GM19455 (cell line): ENCODE results near the gene DLST.
A peak's percentile ranks its signal among the peaks of the same experiment; 100 is the strongest.

ENCODE experiments used
- ATAC-seq: cut with Tn5 transposase; IDR thresholded peaks from one replicate; pipeline ENCODE4 v1.9.1; 2021; ENCODE audit not compliant: unreplicated experiment

The DLST gene

DNA sequence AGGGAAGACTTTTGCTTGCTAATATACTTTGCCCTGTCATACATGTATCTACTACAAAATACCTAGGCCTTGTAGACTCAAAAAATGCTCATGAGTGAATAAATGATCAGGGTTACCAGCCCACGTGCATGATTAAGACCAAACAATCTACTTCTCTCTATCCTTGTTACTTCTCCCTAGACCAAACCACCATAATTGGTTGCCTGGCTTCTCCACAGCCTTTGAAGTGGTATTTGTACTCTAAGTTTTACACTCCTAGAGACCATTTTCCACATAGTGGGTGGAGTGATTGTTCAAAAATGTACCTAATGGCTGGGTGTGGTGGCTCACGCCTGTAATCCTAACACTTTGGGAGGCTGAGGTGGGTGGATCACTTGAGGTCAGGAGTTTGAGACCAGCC lies 55.5 kb downstream of the DLST start:
- ATAC-seq, result no peak

DNA sequence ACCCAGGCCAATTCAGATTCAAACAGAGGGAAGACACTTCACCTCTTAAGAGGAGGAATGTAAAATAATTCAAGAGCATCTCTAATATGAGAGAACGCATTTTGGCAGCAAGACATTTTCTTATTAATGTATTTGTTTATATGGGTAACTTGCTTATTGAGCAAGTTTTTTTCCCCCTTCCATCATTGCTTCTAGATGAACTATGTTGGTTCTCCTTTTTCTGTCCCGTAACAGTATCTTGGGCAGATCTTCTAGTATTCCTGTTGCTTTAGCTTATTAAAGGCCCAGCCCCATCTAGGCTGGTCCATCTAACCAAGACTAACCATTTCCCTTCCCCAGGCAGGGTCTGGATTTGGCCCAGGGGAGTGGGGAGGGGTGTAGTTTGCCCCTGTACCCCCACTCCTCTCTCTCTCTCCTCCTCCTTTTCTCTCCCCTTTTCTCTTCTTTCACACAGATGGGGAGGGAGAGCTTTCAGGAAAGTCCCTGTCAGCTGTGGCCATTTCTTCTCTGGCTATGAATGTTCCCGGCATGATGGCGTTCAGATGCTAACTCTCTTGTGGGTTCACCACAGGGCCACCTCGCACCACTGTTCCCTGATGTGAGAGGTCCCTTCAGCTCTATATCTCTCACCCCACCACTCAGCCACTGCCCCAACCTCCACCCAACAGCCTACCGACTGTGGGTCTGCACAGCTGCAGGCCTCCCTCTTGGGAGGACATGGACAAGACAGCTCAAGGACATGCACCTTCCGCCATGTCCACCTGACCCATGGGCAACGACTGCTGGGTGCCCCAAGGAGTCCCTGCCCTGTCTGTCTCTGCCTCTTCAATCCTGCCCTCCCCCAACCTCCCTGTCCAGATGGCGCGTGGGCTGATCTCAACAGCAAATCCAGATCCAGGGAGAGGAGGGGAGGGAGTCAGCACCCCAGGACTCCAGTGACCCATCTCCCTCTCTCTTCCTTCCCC lies 57.1 kb downstream of the DLST start:
- no peak for ATAC-seq

DNA sequence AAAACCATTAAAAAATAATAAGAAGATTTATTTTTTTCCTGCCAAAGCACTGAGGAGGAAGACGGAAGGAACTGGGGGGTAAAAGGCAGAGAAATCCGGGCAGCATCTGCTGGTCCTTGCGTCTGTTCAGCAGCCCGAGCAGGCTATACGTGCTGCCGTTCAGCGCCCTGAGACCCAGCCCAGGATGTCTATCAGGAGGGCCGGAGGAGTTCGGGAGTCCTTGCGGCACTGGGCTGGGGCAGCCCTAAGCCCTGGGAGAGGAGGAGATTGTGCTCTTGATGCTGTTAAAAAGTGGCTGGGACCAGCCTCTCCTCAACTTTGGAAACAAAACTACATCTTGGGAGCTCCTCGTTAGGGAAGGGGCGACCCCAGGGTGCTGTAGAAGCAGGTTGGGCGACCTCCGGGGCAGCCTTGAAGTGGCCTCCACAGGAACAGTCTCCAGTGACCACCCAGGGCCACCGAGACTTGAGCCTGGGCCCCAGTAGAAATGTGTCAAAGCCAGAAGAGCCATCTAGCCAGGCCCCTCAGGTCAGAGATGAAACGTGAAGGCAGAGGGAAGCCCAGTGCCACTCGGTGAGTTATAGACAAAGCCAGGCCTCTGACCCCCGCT lies 59.3 kb downstream of the DLST start:
- no peak for ATAC-seq

DNA sequence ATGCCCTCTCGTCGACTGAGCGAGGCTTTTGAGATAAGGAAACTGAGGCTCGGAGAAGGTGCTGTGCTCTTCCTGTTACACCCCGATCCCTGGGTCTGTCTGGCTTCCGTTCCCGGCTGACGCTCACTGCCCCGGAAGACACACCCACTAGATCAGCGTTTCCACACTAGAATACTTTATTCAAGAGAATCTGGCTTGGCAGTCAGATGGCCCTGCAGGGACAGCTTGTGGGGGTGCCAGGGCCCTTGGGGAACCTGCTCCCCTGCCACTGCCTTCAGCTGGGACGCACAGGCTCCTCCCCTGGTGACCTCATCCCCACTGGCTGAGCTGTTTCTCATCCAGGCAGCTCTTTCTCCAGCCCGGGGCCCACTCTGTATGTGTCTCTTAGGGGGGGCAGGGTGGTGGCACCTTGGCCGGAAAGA lies 60.0 kb downstream of the DLST start:
- no peak for ATAC-seq

DNA sequence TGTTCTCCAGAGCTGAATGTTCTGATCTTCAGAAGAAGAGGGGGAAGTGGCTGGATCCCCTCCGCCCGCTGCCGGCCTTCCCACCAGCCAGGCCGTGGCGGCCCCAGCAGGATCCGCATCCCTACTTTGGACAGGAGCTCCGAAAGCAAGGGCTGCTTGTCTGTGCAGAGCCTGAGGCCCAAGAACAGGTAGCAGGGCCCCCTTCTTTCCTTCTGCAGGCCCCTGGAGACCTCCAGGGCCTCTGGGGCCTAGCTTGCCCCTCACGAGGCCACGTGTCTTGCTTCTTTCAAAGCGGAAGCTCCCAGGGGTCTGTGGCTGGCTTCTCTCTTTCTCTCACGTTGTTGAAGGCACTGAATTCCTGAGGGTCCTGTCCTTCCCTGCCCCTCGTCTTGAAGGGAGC lies 60.5 kb downstream of the DLST start:
- ATAC-seq, result no peak

DNA sequence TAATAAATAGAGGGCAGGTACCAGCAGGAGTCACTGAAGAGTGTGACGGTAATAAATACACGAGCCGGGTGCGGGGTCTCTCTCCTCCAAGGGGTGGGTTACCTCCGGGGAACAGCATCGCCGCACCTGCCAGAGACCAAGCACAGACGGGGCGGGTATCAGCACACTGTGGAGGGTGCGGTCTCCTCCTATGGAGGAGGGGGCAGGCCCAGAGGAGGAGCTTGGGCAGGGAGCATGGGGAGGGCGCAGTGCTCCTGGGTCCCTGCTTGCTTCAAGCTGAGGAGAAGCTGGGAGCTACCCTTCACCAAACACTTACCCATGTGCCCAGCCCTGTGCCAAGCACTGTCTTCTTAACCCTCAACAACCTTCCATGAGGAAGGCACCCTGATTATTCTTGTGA lies 60.9 kb downstream of the DLST start:
- ATAC-seq, result peak; percentile 60

DNA sequence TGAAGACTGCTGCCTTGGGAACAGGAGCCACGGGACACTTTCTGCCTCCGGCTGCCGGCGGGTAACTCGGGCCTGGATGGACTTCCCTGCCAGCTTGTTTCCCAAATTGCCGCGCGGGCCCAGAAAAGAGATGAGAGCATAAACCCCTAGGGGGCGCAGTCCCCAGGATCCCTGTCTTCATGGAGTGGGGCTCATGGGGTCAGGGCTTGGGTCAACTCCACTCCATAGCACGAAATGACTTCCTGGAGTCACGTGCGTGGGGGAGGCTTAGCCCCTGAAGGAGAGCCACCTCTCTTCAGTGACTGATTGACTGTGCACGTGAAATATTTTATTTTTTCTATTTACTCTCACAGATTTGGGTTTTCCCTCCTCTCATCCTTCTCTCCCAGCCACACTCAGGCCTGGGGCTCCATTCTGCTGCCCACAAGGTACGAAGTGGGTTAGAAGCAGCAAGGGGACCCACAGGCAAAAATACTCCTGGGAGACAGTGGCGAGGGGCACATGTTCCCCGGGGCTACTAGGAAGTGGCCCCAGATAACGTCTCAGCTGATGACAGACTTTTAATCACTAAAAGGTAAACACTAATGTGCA lies 63.6 kb downstream of the DLST start:
- no peak for ATAC-seq

DNA sequence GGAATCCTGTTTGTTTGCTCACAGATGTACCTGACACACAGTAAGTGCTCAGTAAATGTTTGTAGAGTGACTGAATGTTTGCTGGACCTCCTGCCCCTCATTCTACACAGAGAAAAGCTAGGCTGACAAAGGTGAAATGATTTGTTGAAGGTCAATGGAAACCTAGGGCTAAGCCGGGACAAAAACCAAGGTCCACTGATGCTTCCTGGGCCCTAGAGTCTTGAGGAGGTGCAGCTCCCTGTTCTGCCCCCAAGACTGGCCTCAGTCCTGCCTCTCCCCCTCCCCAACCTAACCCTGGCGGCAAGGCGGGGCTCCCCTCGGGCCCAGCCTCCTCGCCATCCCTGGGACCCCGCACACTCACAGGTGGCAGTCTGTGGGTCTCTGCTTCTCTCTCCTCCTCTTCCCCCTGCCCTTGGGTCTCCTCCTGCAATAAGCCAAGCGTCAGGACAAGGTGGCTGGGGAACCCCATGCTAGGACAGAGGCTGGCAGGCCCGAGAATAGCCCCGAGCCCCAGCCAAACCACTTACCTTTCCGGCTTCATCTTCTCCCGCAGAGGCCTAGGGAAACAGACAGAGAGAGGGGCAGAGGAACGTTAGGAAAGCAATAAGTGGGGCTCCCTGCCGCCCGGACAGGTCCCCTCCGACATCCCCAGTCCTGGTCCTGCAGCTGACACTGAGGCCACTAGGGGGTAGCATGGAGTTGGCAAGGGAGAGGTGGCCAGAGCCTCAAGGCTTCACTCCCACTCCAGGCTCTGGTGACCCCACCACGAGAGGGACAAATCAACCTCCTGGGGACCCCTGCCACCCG lies 64.3 kb downstream of the DLST start:
- ATAC-seq, result no peak

DNA sequence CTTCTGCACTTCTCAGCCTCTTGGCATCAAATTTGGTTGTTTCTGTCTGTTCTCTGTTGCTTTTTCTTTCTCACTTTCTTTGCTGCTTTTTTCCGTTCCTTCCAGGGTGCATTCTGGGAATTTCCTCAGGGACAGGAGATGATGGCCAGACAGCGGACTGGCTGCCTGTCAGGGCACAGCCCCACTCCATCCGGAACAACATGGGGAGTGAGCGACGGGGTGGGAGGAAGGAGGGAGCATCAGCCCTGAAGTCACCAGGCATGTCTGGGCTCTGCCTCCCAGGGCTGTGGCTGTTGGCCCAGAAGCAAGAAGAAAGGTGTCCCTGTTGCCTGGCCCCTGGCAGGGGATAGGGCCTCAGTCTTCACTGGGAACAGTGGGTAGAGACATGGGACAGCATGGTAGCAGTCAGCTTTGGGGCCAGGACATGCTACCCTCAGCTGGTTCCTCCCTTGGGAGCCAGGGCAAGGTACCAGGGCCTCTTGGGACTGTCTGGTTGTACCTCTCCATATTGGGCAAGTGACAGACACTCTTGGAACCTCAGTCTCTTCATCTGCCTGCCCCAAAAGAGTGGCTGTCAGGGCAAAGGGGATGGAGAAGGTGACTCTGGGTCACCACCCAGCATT lies 65.1 kb downstream of the DLST start:
- ATAC-seq, result no peak

DNA sequence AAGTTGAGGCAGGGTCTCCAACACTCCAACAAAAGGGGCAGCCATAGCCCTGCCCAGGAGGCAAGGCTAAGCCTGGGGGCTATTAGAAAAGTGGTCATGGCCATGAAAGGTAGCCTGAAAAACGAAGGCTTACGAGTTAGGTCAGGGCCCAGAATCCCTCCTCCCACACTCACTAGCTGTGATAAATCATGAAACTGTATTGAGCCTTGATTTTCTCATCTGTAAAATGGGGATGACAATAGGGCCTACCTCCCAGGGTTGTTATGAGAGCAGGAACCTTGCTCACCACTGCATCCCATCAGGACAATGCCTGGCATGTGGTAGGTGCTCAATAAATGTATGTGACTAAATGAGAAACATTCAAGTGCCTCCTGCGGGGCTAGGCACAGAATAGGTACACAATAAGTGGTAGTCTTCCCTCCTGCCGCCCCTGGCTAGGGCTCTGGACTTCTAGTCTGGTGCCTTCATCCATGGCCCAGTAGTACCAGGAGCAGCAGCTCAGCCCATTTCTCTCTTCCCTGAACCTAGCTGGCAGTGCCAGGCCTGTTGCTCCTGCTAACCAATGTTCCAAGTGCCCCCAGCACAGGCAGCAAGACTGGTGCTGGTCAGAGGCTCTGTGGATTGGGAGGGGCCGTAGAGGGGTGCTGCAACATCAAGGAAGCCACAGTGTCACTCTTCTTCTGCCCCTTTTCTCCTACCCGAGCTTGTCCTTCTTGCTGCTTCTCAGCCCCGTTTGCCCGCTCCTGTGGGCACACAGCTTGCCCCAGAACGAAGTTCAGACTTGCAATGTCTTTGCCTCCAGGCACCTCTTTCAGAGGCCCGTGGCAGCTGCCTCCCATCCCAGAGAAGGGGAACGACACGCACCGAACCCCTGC lies 65.9 kb downstream of the DLST start:
- no peak for ATAC-seq

DNA sequence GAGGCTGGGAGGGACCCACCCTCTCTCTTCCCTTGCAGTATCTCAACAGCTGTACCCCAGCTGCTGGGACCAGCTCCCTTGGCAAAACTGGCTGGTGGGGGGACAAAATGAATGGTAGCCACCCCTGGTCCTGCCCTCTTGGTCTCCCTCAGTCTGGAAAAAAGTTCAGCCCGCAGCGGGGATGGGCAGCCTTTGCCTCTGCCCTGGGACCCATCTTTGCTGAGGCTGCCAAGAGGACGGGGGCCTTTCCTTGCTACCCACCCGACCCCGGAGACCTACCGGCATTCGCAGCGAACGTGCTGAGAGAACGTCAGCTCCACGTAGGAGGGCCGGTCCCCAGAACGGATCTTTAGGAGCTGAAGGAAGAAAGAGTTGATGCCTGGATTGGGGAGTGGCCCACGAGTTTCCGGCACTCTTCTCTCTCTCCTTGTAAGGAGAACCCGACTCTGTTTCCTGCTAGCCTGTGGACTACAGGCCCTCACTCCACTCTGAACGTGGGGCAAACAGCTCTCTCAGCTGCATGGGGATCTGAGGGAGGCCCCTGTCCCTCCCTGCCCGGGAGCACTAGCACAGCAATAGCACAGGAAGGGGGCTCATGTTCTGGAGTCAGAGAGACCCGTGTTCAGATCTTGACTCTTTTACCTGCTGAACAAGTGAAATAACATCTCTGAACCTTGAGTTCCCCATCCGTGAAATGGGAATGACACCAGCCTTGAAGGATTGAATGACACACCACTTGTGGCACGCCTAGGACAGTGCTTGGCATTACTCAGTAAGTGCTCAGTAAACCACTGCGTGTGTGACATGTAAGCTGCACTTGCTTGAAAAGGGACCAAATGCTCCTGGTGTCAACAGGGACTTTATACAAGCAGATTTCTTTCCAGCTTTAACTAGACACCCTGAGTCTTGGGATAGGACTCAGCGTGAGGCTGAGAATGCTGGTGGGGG lies 66.8 kb downstream of the DLST start:
- no peak for ATAC-seq

DNA sequence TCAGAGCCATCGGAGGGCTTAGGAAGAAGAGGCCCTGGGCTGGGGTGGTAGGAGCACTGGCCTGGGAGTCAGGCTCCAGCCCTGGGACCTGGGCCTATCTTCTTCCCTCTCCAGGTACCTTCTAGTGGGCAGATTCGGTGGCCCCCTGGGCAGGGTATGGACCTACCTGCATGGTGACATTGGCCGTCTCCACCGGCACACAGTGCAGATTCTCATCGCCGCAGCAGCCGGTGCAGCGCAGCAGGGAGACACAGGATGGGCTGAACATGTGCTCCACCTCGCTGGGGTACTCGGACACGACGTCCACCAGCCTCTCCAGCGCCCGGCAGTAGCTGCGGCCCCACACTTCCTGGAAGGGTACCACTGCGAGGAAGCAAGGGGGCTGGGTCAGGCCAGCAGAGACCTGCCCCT lies 67.5 kb downstream of the DLST start:
- no peak for ATAC-seq

DNA sequence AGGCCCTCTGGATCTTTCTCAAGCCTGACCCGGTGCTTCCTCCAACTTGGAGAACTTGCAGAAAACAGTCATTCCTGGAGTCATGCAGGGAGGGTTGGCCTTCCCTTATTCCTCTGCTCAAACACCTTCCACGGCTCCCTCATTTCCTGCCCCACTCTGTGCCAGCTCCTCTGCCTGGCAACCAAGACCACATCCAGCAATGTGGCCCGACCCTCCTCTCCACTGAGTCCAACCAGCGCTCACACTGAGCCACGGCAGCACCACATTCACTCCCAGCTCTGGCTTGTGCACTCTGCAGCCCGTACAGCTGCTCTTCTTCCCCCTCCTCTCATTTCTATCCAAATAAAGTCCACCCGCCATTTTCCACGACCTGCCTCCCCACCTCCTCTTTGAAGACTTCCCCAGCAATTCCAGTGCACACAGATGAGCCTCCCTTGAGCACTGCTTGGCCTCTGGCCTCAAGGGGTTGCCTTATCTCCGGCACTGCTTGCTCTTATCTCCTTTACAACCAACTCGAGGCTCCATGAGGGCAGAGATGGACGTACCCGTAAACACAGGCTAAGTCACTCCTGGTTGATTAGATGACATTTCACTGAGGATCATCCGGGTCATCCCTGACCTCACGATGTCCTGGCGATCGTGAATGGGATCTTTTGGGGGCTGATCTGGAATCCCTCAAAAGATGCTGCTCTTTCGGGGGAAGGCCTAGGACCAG lies 68.3 kb downstream of the DLST start:
- no peak for ATAC-seq

DNA sequence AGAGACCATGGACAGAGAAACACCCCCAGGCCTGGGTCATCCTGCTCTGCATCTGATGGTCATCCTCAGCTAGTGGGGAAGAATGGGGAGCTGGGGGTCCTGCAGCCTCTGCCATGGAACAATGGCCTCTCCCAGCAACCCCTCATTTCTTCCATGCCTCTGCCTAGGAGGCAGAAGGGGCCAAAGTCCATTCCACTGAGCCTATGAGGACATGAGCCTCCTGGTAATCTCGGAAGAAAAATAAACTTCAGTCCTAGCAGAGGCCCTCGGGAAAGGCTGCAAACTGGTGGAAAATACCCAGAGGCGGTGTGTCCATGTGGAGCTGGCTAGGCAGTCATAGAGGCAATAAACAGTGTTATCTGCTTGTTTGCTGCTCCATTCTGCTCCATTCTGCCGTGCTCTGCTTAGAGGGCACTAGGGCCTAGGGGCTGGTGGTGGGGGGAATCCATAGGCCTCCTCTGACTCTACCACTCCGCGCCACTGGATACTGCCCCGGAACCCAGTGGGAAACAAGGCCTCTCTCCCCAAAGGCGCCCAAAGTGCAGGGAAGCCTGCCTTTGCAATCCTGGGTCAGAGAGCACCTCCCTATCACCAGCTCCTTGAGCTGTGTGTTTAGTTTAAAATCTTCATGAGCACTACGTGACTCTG lies 69.2 kb downstream of the DLST start:
- no peak for ATAC-seq

DNA sequence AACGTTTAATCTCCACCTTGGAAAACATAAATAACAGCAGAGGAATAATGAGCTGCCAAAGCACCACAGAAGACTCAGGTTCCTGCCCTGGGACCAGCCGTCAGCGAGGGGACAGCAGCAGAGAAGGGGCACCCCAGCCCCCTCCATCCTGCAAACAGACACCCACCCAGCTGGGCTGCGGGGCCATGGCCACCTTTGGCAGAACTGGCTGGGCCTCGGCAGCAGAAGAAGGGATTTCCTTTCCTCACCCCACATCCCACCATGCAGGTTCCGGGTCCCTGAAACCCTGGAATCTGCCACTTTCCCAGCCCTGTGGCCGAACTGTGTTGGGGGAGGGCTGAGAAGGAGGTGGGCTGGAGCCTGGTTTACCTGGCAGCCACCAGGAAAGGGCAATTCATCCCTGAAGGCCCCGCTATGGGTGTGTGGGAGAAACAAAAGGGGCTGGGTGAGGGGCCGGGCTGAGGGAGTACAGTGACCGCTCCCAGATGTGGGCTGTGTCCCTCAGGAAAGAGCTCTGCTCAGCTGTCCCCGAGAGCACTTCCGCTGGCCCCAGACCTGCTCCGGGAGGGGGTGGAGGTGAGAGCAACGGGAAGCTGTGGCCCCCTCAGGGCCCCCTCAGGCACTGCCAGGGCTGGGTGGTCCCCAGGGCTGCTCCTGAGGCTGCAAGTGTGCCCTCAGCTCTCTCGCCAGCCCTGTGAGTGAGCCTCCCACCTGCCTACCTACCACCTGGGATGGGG lies 69.9 kb downstream of the DLST start:
- ATAC-seq, result no peak

DNA sequence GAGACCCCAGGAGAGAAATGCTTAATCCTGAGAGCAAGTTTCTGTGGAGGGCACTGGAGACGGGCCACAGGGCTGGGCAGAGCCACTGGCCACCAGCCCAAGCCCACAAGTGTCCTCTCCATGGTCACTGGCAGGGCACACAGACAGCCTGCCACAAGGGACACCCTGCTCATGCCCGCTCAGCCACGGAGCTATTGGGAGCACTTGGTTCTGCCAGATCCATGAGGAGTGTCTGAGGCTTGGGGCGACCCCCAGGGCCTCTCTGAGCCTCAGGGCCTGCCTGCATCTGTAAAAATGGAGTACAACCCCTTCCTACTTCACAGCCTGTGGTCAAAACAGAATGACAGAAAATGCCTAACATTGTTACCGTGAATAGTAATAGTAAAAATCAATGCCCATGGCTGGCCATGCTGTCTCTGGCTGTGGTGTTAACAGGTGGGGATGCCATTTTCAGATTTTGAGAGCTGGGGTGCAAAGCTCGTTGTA lies 70.5 kb downstream of the DLST start:
- no peak for ATAC-seq
